GM12864 (cell line): ENCODE results near the gene PTDSS2.

Source experiments
- DNase-seq: peaks from one replicate; pipeline ENCODE4 v3.0.0-alpha.2; 2011; ENCODE audit warnings: low read depth
- H3K4me3 ChIP-seq: 2 replicates; pipeline ENCODE4 v1.5.1; 2011; ENCODE audit warnings: mild to moderate bottlenecking, low read depth, low read length, control low read depth
- CTCF ChIP-seq: IDR thresholded peaks from 2 replicates; pipeline ENCODE4 v1.5.1; 2011; ENCODE audit warnings: low read depth, mild to moderate bottlenecking, moderate library complexity, low read length, control low read depth, inconsistent platforms; ENCODE audit errors: missing control alignments

PTDSS2 gene

GRCh38 chr11:405954-406795, 43.9 kb upstream of the PTDSS2 start:
- TF ChIP-seq CTCF, result no peak
- DNase-seq, result no peak
- H3K4me3 ChIP-seq, result peak overlapping the region; percentile 43

GRCh38 chr11:406796-407650, 43.1 kb upstream of the PTDSS2 start:
- peak overlapping the region; percentile 43 for H3K4me3 ChIP-seq
- peak; percentile 22 for TF ChIP-seq CTCF
- DNase-seq, result peak; percentile 76

- no peak for DNase-seq
- no peak overlapping the region for H3K4me3 ChIP-seq
- no peak for TF ChIP-seq CTCF
Measured at GRCh38 chr11:407651-408123, 42.4 kb upstream of the PTDSS2 start.

GRCh38 chr11:408154-409007, 41.7 kb upstream of the PTDSS2 start:
- TF ChIP-seq CTCF, result no peak
- DNase-seq, result no peak

GRCh38 chr11:409008-409599, 41.0 kb upstream of the PTDSS2 start:
- no peak for TF ChIP-seq CTCF

More at GRCh38 chr11:408154-409007, 41.7 kb upstream of the PTDSS2 start:
- H3K4me3 ChIP-seq, result no peak overlapping the region

More at GRCh38 chr11:409008-409599, 41.0 kb upstream of the PTDSS2 start:
- no peak for DNase-seq
- no peak overlapping the region for H3K4me3 ChIP-seq
